Upper lobe of left lung (tissue), 6 donors: ENCODE results near the gene GCG. TPM values are rescaled to one million over a fixed set of nuclear protein-coding genes. Genes with fewer than 3 reads are reported as not detected.

ENCODE experiments used
- ATAC-seq, 2 donors: fragments of 200-7000 bp; cut with Tn5 transposase; one replicate each; pipeline ENCODE4 v1.9.1; 2022; ENCODE audit warnings: mild to moderate bottlenecking in 2 of 2, moderate library complexity in 2 of 2; ENCODE audit not compliant: low FRiP score in 2 of 2
- DNase-seq, 2 donors: peaks; one replicate each; pipeline ENCODE4 v3.0.0-alpha.2; 2019 to 2020
- H3K27ac ChIP-seq, 4 donors: fragments of 200-600 bp; sonication (generic); one replicate each; pipeline ENCODE4 v1.5.1; 2016 to 2019
- H3K27me3 ChIP-seq, 4 donors: fragments of 200-600 bp; sonication (generic); one replicate each; pipeline ENCODE4 v1.5.1; 2017 to 2019
- H3K36me3 ChIP-seq, 4 donors: fragments of 200-600 bp; sonication (generic); one replicate each; pipeline ENCODE4 v1.5.1; 2016 to 2019
- H3K4me1 ChIP-seq, 4 donors: fragments of 200-600 bp; sonication (generic); one replicate each; pipeline ENCODE4 v1.5.1; 2018 to 2019
- H3K4me3 ChIP-seq, 4 donors: fragments of 200-600 bp; sonication (generic); one replicate each; pipeline ENCODE4 v1.5.1; 2017 to 2019; ENCODE audit warnings: mild to moderate bottlenecking in 2 of 4, moderate library complexity in 1 of 4
- H3K9me3 ChIP-seq, 4 donors: fragments of 200-600 bp; sonication (generic); one replicate each; pipeline ENCODE4 v1.5.1; 2018 to 2019
- EP300 ChIP-seq, 4 donors: sonication (generic); formaldehyde crosslinking; IDR thresholded peaks; one replicate each; pipeline ENCODE4 v1.5.1; 2017; ENCODE audit warnings: antibody characterized with exemption in 4 of 4, control low read depth in 2 of 4
- POLR2A ChIP-seq, 4 donors: fragments of 450-650 bp; IDR thresholded peaks; one replicate each; pipeline ENCODE4 v1.5.1; 2016 to 2017; ENCODE audit warnings: antibody characterized with exemption in 4 of 4, mild to moderate bottlenecking in 2 of 4
- POLR2AphosphoS5 ChIP-seq, 2 donors: sonication (generic); formaldehyde crosslinking; IDR thresholded peaks; one replicate each; pipeline ENCODE4 v1.5.1; 2017; ENCODE audit warnings: antibody characterized with exemption in 2 of 2
- WGBS, 2 donors: methylation state at CpG; one replicate each; pipeline ENCODE4 v1.1.5; 2017 to 2018; 5-methylcytosine and 5-hydroxymethylcytosine counted together
- total RNA-seq, 6 donors: library from RNA; depleted of rRNA in 4 of 6; stranded (reverse); fragments of >200 nt in 4 of 6; gene quantifications; one replicate each; pipeline versions ENCODE4 v1.1.0 to v1.2.1, GENCODE V29; 2016 to 2021
- TF ChIP-seq, protein P1 (sequence below), 6 experiments: fragments of 450-650 bp in 4 of 6; fragments of 200-600 bp in 2 of 6; sonication (generic) in 2 of 6; IDR thresholded peaks; one replicate each; pipeline ENCODE4 v1.5.1; 2016 to 2019; ENCODE audit warnings: antibody characterized with exemption in 6 of 6
- donor health status: DM: no; HTN: no; CAD: no; lungs with moderate emphysema.
- donor health status: DM: no; HTN: yes; CAD: no; lungs with severe emphysema.

The GCG gene
- under 1 TPM in 1 of 6 donors, not detected in 5; 0.23 TPM for total RNA-seq

- WGBS, 2 donors = 90 to 92% methylated on average over 3 of the region's 3 CpGs
- no peaks in the 10 kb centered on the region for H3K36me3 ChIP-seq
Observed at GRCh38 chr2:162152147-162152546, at the start of gene GCG. Gene GCG (minus strand): TSS chr2:162152247. CDS start chr2:162149178, 3,069 bp downstream.

GRCh38 chr2:162200636-162201035, 48.6 kb upstream of the GCG start:
- H3K9me3 ChIP-seq = no peaks in the 10 kb centered on the region
- 82 to 83% methylated on average over 1 of the region's 1 CpG for WGBS, 2 donors
- no peaks in the 10 kb centered on the region for H3K4me1 ChIP-seq
- no peaks in the 10 kb centered on the region for H3K27me3 ChIP-seq
- no peak for DNase-seq
- no peak overlapping the region for H3K27ac ChIP-seq
- H3K4me3 ChIP-seq = no peak overlapping the region
- no peaks in the 10 kb centered on the region for H3K36me3 ChIP-seq
- ATAC-seq = no peak
- TF ChIP-seq, protein P1, sequence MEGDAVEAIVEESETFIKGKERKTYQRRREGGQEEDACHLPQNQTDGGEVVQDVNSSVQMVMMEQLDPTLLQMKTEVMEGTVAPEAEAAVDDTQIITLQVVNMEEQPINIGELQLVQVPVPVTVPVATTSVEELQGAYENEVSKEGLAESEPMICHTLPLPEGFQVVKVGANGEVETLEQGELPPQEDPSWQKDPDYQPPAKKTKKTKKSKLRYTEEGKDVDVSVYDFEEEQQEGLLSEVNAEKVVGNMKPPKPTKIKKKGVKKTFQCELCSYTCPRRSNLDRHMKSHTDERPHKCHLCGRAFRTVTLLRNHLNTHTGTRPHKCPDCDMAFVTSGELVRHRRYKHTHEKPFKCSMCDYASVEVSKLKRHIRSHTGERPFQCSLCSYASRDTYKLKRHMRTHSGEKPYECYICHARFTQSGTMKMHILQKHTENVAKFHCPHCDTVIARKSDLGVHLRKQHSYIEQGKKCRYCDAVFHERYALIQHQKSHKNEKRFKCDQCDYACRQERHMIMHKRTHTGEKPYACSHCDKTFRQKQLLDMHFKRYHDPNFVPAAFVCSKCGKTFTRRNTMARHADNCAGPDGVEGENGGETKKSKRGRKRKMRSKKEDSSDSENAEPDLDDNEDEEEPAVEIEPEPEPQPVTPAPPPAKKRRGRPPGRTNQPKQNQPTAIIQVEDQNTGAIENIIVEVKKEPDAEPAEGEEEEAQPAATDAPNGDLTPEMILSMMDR (IDR thresholded peaks at IDR 0.05) = no peak
- TF ChIP-seq EP300 (IDR thresholded peaks at IDR 0.05) (no peak), POLR2A (IDR thresholded peaks at IDR 0.05) (no peak), POLR2AphosphoS5 (IDR thresholded peaks at IDR 0.05) (no peak)

More at GRCh38 chr2:162152147-162152546, at the start of gene GCG:
- Histone ChIP-seq H3K4me1 (no peaks in the 10 kb centered on the region), H3K27ac (no peak within 1 kb of the TSS), H3K4me3 (no peak within 1 kb of the TSS), H3K9me3 (no peaks in the 10 kb centered on the region), H3K27me3 (no peaks in the 10 kb centered on the region)
- TF ChIP-seq EP300 (IDR thresholded peaks at IDR 0.05) = no peak
- TF ChIP-seq, protein P1 (IDR thresholded peaks at IDR 0.05) = no peak
- TF ChIP-seq POLR2A (IDR thresholded peaks at IDR 0.05) = no peak
- no peak for TF ChIP-seq POLR2AphosphoS5 (IDR thresholded peaks at IDR 0.05)
- no peak for ATAC-seq
- no peak for DNase-seq

GRCh38 chr2:162199913-162200312, 47.9 kb upstream of the GCG start:
- H3K9me3 ChIP-seq = no peaks in the 10 kb centered on the region
- no peak overlapping the region for H3K27ac ChIP-seq
- H3K36me3 ChIP-seq = no peaks in the 10 kb centered on the region
- TF ChIP-seq POLR2A (IDR thresholded peaks at IDR 0.05) (no peak), EP300 (IDR thresholded peaks at IDR 0.05) (no peak), POLR2AphosphoS5 (IDR thresholded peaks at IDR 0.05) (no peak)
- TF ChIP-seq, protein P1 (IDR thresholded peaks at IDR 0.05) = no peak
- ATAC-seq = no peak
- H3K4me3 ChIP-seq = no peak overlapping the region
- H3K27me3 ChIP-seq = no peaks in the 10 kb centered on the region
- DNase-seq = no peak
- WGBS, 2 donors = 39 to 70% methylated on average over 1 of the region's 1 CpG
- H3K4me1 ChIP-seq = no peaks in the 10 kb centered on the region

DNA sequence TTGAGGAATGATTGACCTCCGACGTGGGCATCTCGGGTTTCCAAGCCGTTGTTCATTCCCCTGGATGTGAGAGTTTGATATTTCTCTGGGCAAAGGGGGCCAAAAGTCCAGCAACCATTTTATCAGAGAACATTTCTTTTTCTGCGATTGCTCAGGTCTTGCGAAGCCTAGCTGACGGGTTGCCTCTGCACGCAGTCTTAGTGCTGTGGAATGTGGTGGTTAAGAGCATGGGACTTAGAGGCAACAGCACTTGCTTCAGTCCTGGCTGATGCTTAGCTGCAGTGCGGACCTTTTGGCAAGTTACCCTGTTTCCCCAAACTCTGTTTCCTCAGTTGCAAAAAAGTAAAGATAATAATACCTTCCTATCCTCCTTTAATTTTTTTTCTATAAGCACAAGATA, 46.2 kb upstream of the GCG start:
- no peak overlapping the region for H3K27ac ChIP-seq
- H3K27me3 ChIP-seq = no peaks in the 10 kb centered on the region
- H3K9me3 ChIP-seq = no peaks in the 10 kb centered on the region
- DNase-seq (no peak), ATAC-seq (no peak)
- H3K36me3 ChIP-seq = no peaks in the 10 kb centered on the region
- no peaks in the 10 kb centered on the region for H3K4me1 ChIP-seq
- TF ChIP-seq, protein P1 (IDR thresholded peaks at IDR 0.05) = no peak
- TF ChIP-seq POLR2AphosphoS5 (IDR thresholded peaks at IDR 0.05) (no peak), EP300 (IDR thresholded peaks at IDR 0.05) (no peak), POLR2A (IDR thresholded peaks at IDR 0.05) (no peak)
- WGBS, 2 donors = 84 to 87% methylated on average over 9 of the region's 9 CpGs
- no peak overlapping the region for H3K4me3 ChIP-seq

- WGBS, 2 donors = 93% methylated on average over 2 of the region's 2 CpGs
- ATAC-seq (no peak), DNase-seq (no peak)
- Histone ChIP-seq H3K4me1 (no peaks in the 10 kb centered on the region), H3K27ac (no peak overlapping the region), H3K36me3 (no peaks in the 10 kb centered on the region), H3K27me3 (no peaks in the 10 kb centered on the region), H3K9me3 (no peaks in the 10 kb centered on the region), H3K4me3 (no peak overlapping the region)
- TF ChIP-seq POLR2AphosphoS5 (IDR thresholded peaks at IDR 0.05) (no peak), POLR2A (IDR thresholded peaks at IDR 0.05) (no peak), EP300 (IDR thresholded peaks at IDR 0.05) (no peak)
- TF ChIP-seq, protein P1 (IDR thresholded peaks at IDR 0.05) = no peak
Observed at GRCh38 chr2:162197069-162197825, 45.2 kb upstream of the GCG start.
